Activated CD4-positive, alpha-beta memory T cell treated with anti-CD3 and anti-CD28 coated beads, Interleukin-2, amount 10 ng/mL, durations not matched to agents 7 days and 5 days (primary cell): ENCODE measurements around the gene ATP1A1. TPM values are rescaled to one million over a fixed set of nuclear protein-coding genes. Genes with fewer than 3 reads are reported as not detected.

Experiments used
- CTCF ChIA-PET: fragments of 350-600 bp; sonication (Branson Sonifier 250); formaldehyde crosslinking; loops from one replicate; lab custom pipeline; 2021; ENCODE audit warnings: antibody characterized with exemption, inconsistent platforms; lab: Charles Lee
- POLR2A ChIA-PET: fragments of 350-600 bp; sonication (Branson Sonifier 250); formaldehyde crosslinking; loops from one replicate; lab custom pipeline; 2021; ENCODE audit warnings: antibody characterized with exemption; lab: Charles Lee
- DNase-seq: peaks from one replicate; pipeline ENCODE4 v3.0.0-alpha.2; 2020
- H3K27ac Mint-ChIP-seq: one replicate; pipeline ENCODE4 v1.8.0; 2021; ENCODE audit warnings: mild to moderate bottlenecking, mixed read lengths
- H3K27me3 Mint-ChIP-seq: one replicate; pipeline ENCODE4 v1.8.0; 2021; ENCODE audit warnings: mixed read lengths
- H3K36me3 Mint-ChIP-seq: one replicate; pipeline ENCODE4 v1.8.0; 2021; ENCODE audit warnings: low read depth, mixed read lengths
- H3K4me1 Mint-ChIP-seq: one replicate; pipeline ENCODE4 v1.8.0; 2021; ENCODE audit warnings: mixed read lengths
- H3K4me3 Mint-ChIP-seq: one replicate; pipeline ENCODE4 v1.8.0; 2021; ENCODE audit warnings: mild to moderate bottlenecking, mixed read lengths
- H3K9me3 Mint-ChIP-seq: one replicate; pipeline ENCODE4 v1.8.0; 2021; ENCODE audit warnings: mixed read lengths
- total RNA-seq, 2 experiments: library from RNA; stranded (reverse); gene quantifications; one replicate each; pipeline ENCODE4 v1.2.3, GENCODE V29; 2021

ATP1A1 gene
- total RNA-seq, 2 experiments from 2014 or later, result 238 to 241 TPM

- Mint-ChIP-seq H3K36me3 (peaks cover 9% of the 10 kb centered on the region), H3K4me1 (peaks cover 38% of the 10 kb centered on the region), H3K4me3 (no peak overlapping the region), H3K27ac (no peak overlapping the region), H3K9me3 (no peaks in the 10 kb centered on the region), H3K27me3 (no peaks in the 10 kb centered on the region)
- POLR2A ChIA-PET, result no interaction called here
- CTCF ChIA-PET, result interaction anchor here (1.7 kb wide), 1 partner anchor 274 kb away, joined by 4 read pairs; no protein-coding TSS in a partner anchor
- no peak for DNase-seq
Observed at GRCh38 chr1:116413414-116413813, 40.4 kb downstream of the ATP1A1 start.

- POLR2A ChIA-PET, result no interaction called here
- CTCF ChIA-PET, result no interaction called here
- H3K27me3 Mint-ChIP-seq, result no peaks in the 10 kb centered on the region
- H3K36me3 Mint-ChIP-seq, result peaks cover 9% of the 10 kb centered on the region
- peaks cover 44% of the 10 kb centered on the region for H3K4me1 Mint-ChIP-seq
- no peak overlapping the region for H3K27ac Mint-ChIP-seq
- no peaks in the 10 kb centered on the region for H3K9me3 Mint-ChIP-seq
- no peak overlapping the region for H3K4me3 Mint-ChIP-seq
- no peak for DNase-seq
Observed at GRCh38 chr1:116414364-116414763, 41.3 kb downstream of the ATP1A1 start.

GRCh38 chr1:116415200-116415698, 42.2 kb downstream of the ATP1A1 start:
- H3K4me3 Mint-ChIP-seq, result no peak overlapping the region
- no peaks in the 10 kb centered on the region for H3K27me3 Mint-ChIP-seq
- no peak for DNase-seq
- H3K27ac Mint-ChIP-seq, result no peak overlapping the region
- CTCF ChIA-PET, result interaction anchor here (2.0 kb wide), 1 partner anchor 277 kb away, joined by 5 read pairs; no protein-coding TSS in a partner anchor
- H3K9me3 Mint-ChIP-seq, result no peaks in the 10 kb centered on the region
- peaks cover 49% of the 10 kb centered on the region for H3K4me1 Mint-ChIP-seq
- peaks cover 9% of the 10 kb centered on the region for H3K36me3 Mint-ChIP-seq
- POLR2A ChIA-PET, result interaction anchor here (5.5 kb wide), 1 partner anchor 25 kb away, joined by 35 read pairs; no protein-coding TSS in a partner anchor

- Mint-ChIP-seq H3K27ac (no peak overlapping the region), H3K36me3 (peaks cover 9% of the 10 kb centered on the region), H3K9me3 (no peaks in the 10 kb centered on the region), H3K4me1 (peaks cover 54% of the 10 kb centered on the region), H3K4me3 (no peak overlapping the region), H3K27me3 (no peaks in the 10 kb centered on the region)
- ChIA-PET POLR2A (interaction anchor here (3.1 to 5.5 kb wide), 3 partner anchors 13 to 89 kb away, joined by 14 to 35 read pairs (median 24); no protein-coding TSS in a partner anchor), CTCF (interaction anchor here (1.3 to 3.5 kb wide), 5 partner anchors 40 to 277 kb away, joined by 3 to 20 read pairs (median 6); no protein-coding TSS in a partner anchor)
- DNase-seq, result no peak
Observed at GRCh38 chr1:116415699-116416533, 42.9 kb downstream of the ATP1A1 start.

- DNase-seq, result no peak
- H3K9me3 Mint-ChIP-seq, result no peaks in the 10 kb centered on the region
- CTCF ChIA-PET, result interaction anchor here (1.3 to 3.5 kb wide), 6 partner anchors 19 to 278 kb away, joined by 3 to 20 read pairs (median 6); no protein-coding TSS in a partner anchor
- H3K36me3 Mint-ChIP-seq, result peaks cover 9% of the 10 kb centered on the region
- H3K4me3 Mint-ChIP-seq, result peak overlapping the region; percentile 87
- H3K4me1 Mint-ChIP-seq, result peaks cover 54% of the 10 kb centered on the region
- POLR2A ChIA-PET, result interaction anchor here (0.7 to 5.5 kb wide), 8 partner anchors 11 to 88 kb away, joined by 3 to 39 read pairs (median 10); partner anchors contain the start of gene ATP1A1
- H3K27ac Mint-ChIP-seq, result peak overlapping the region; percentile 83
- peaks cover 3% of the 10 kb centered on the region for H3K27me3 Mint-ChIP-seq
Observed at GRCh38 chr1:116416854-116417513, 43.9 kb downstream of the ATP1A1 start.

- Mint-ChIP-seq H3K27ac (peak overlapping the region; percentile 83), H3K36me3 (peaks cover 9% of the 10 kb centered on the region), H3K4me1 (peaks cover 54% of the 10 kb centered on the region), H3K9me3 (no peaks in the 10 kb centered on the region), H3K27me3 (peaks cover 6% of the 10 kb centered on the region), H3K4me3 (peak overlapping the region; percentile 87)
- DNase-seq, result no peak
- POLR2A ChIA-PET, result interaction anchor here (0.7 to 5.5 kb wide), 12 partner anchors 9 to 139 kb away, joined by 3 to 39 read pairs (median 8); partner anchors contain the start of gene ATP1A1
- CTCF ChIA-PET, result interaction anchor here (1.0 to 3.5 kb wide), 8 partner anchors 8 to 676 kb away, joined by 3 to 20 read pairs (median 4); no protein-coding TSS in a partner anchor
Observed at GRCh38 chr1:116417678-116418077, 44.6 kb downstream of the ATP1A1 start.

- H3K4me1 Mint-ChIP-seq, result peaks cover 50% of the 10 kb centered on the region
- peaks cover 9% of the 10 kb centered on the region for H3K36me3 Mint-ChIP-seq
- peaks cover 9% of the 10 kb centered on the region for H3K27me3 Mint-ChIP-seq
- H3K4me3 Mint-ChIP-seq, result peak overlapping the region; percentile 87
- ChIA-PET POLR2A (interaction anchor here (0.7 to 5.5 kb wide), 24 partner anchors 8 to 642 kb away, joined by 3 to 39 read pairs (median 4); partner anchors contain the start of genes ATP1A1, CD58 and TTF2), CTCF (interaction anchor here (0.7 to 3.5 kb wide), 10 partner anchors 9 to 676 kb away, joined by 3 to 20 read pairs (median 4); no protein-coding TSS in a partner anchor)
- H3K27ac Mint-ChIP-seq, result peak overlapping the region; percentile 83
- no peaks in the 10 kb centered on the region for H3K9me3 Mint-ChIP-seq
- peak; percentile 90 for DNase-seq
Observed at GRCh38 chr1:116418091-116418830, 45.2 kb downstream of the ATP1A1 start.

GRCh38 chr1:116420417-116421200, 47.6 kb downstream of the ATP1A1 start:
- ChIA-PET POLR2A (interaction anchor here (0.8 to 5.5 kb wide), 7 partner anchors 8 to 83 kb away, joined by 3 to 39 read pairs (median 10); no protein-coding TSS in a partner anchor), CTCF (interaction anchor here (0.9 to 1.3 kb wide), 2 partner anchors 65 to 282 kb away, joined by 3 read pairs; no protein-coding TSS in a partner anchor)
- DNase-seq, result no peak
- Mint-ChIP-seq H3K4me3 (no peak overlapping the region), H3K4me1 (peaks cover 42% of the 10 kb centered on the region), H3K27ac (no peak overlapping the region), H3K9me3 (no peaks in the 10 kb centered on the region), H3K27me3 (peaks cover 17% of the 10 kb centered on the region), H3K36me3 (peaks cover 9% of the 10 kb centered on the region)

GRCh38 chr1:116424438-116424837, 51.4 kb downstream of the ATP1A1 start:
- H3K27ac Mint-ChIP-seq, result no peak overlapping the region

GRCh38 chr1:116424863-116425262, 51.8 kb downstream of the ATP1A1 start:
- Mint-ChIP-seq H3K27me3 (peaks cover 25% of the 10 kb centered on the region), H3K9me3 (no peaks in the 10 kb centered on the region), H3K4me3 (no peak overlapping the region), H3K27ac (no peak overlapping the region), H3K36me3 (no peaks in the 10 kb centered on the region), H3K4me1 (peaks cover 8% of the 10 kb centered on the region)
- ChIA-PET CTCF (no interaction called here), POLR2A (no interaction called here)
- no peak for DNase-seq

More at GRCh38 chr1:116424438-116424837, 51.4 kb downstream of the ATP1A1 start:
- H3K4me1 Mint-ChIP-seq, result peaks cover 9% of the 10 kb centered on the region
- H3K4me3 Mint-ChIP-seq, result no peak overlapping the region
- no peaks in the 10 kb centered on the region for H3K36me3 Mint-ChIP-seq
- ChIA-PET CTCF (no interaction called here), POLR2A (no interaction called here)
- H3K27me3 Mint-ChIP-seq, result peaks cover 22% of the 10 kb centered on the region
- DNase-seq, result no peak
- no peaks in the 10 kb centered on the region for H3K9me3 Mint-ChIP-seq

- no peak overlapping the region for H3K27ac Mint-ChIP-seq
- H3K4me1 Mint-ChIP-seq, result no peaks in the 10 kb centered on the region
- H3K4me3 Mint-ChIP-seq, result no peak overlapping the region
- peaks cover 31% of the 10 kb centered on the region for H3K27me3 Mint-ChIP-seq
- POLR2A ChIA-PET, result interaction anchor here (1.0 kb wide), 1 partner anchor 7 kb away, joined by 3 read pairs; no protein-coding TSS in a partner anchor
- no peaks in the 10 kb centered on the region for H3K36me3 Mint-ChIP-seq
- DNase-seq, result no peak
- H3K9me3 Mint-ChIP-seq, result no peaks in the 10 kb centered on the region
- CTCF ChIA-PET, result no interaction called here
Observed at GRCh38 chr1:116425987-116426386, 52.9 kb downstream of the ATP1A1 start.
